ENCODE data around the gene PTCSC3. TPM values are rescaled to one million over a fixed set of nuclear protein-coding genes. Genes with fewer than 3 reads are reported as not detected.

The PTCSC3 gene
- total RNA-seq, 1 experiment from 2014 or later = not detected

- H3K27me3 ChIP-seq (replicated peaks; ENCODE audit: control insufficient read depth, insufficient read depth, low read length) = no peaks in the 10 kb centered on the region
- CTCF ChIA-PET = no interaction called here
- DNase-seq = no peak
- H3K4me1 ChIP-seq = peaks cover 26% of the 10 kb centered on the region
- Mint-ChIP-seq H3K27me3 (ENCODE audit: insufficient read depth, unreplicated experiment) (peaks cover 7% of the 10 kb centered on the region), H3K4me1 (ENCODE audit: low read depth, unreplicated experiment) (peaks cover 17% of the 10 kb centered on the region), H3K36me3 (ENCODE audit: insufficient read depth, unreplicated experiment) (no peaks in the 10 kb centered on the region), H3K4me3 (ENCODE audit: unreplicated experiment) (no peak overlapping the region), H3K9me3 (ENCODE audit: unreplicated experiment) (no peaks in the 10 kb centered on the region), H3K27ac (ENCODE audit: unreplicated experiment) (no peak overlapping the region)
- POLR2A ChIA-PET = no interaction called here
- H3K4me3 ChIP-seq (ENCODE audit: low read depth, low read length) = no peak overlapping the region
- no TSS peak for BruUV-seq (replicated peaks)
- intact Hi-C loops (cut with micrococcal nuclease; ENCODE audit: unreplicated experiment) = loop anchor here (5.0 to 10.0 kb wide), 2 partner anchors 320 to 403 kb away; partner anchors contain the start of gene NKX2-1
- H3K36me3 ChIP-seq (ENCODE audit: control insufficient read depth, insufficient read depth, low read length) = no peaks in the 10 kb centered on the region
- peaks cover 9% of the 10 kb centered on the region for H3K9me3 ChIP-seq
- no peak for TF ChIP-seq CTCF (IDR thresholded peaks at IDR 0.05; ENCODE audit: insufficient read depth in 1 of 2, low read depth in 1 of 2, low read length in 1 of 2, severe bottlenecking in 1 of 2, unreplicated experiment in 1 of 2)
Observed at GRCh38 chr14:36204461-36205073, 28.0 kb upstream of the PTCSC3 start.

GRCh38 chr14:36198378-36198777 is 21.9 kb upstream of the PTCSC3 start:
- no peak for DNase-seq
- POLR2A ChIA-PET = no interaction called here
- Mint-ChIP-seq H3K27me3 (ENCODE audit: insufficient read depth, unreplicated experiment) (peaks cover 22% of the 10 kb centered on the region), H3K4me1 (ENCODE audit: low read depth, unreplicated experiment) (no peaks in the 10 kb centered on the region), H3K4me3 (ENCODE audit: unreplicated experiment) (no peak overlapping the region), H3K27ac (ENCODE audit: unreplicated experiment) (no peak overlapping the region), H3K36me3 (ENCODE audit: insufficient read depth, unreplicated experiment) (no peaks in the 10 kb centered on the region), H3K9me3 (ENCODE audit: unreplicated experiment) (peaks cover 10% of the 10 kb centered on the region)
- BruUV-seq (replicated peaks) = no TSS peak
- Histone ChIP-seq H3K36me3 (ENCODE audit: control insufficient read depth, insufficient read depth, low read length) (no peaks in the 10 kb centered on the region), H3K27me3 (replicated peaks; ENCODE audit: control insufficient read depth, insufficient read depth, low read length) (no peaks in the 10 kb centered on the region), H3K4me1 (no peaks in the 10 kb centered on the region), H3K9me3 (peaks cover 6% of the 10 kb centered on the region), H3K4me3 (ENCODE audit: low read depth, low read length) (no peak overlapping the region)
- TF ChIP-seq CTCF (IDR thresholded peaks at IDR 0.05; ENCODE audit: insufficient read depth in 1 of 2, low read depth in 1 of 2, low read length in 1 of 2, severe bottlenecking in 1 of 2, unreplicated experiment in 1 of 2) = no peak
- intact Hi-C loops (cut with micrococcal nuclease; ENCODE audit: unreplicated experiment) = no loop called here
- CTCF ChIA-PET = no interaction called here

DNA sequence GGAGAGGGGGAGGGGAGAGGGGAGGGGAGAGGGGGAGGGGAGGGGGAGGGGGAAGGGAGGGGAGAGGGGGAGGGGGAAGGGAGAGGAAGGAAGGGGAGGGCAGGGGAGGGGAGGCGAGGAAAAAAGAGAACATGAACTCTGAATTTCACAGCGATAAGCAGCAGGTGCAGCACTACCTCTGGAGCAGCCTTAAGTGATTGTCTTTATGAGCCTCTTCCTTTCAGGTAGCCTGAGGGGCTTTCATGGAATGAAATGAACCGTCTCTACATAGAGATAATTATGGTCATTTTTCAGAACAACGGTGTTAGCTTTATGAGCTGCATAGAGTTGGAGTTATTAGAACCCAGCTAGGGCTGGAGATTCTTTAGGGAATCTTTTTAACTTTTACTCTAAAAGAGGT is 18.1 kb upstream of the PTCSC3 start:
- ChIA-PET POLR2A (no interaction called here), CTCF (no interaction called here)
- no TSS peak for BruUV-seq (replicated peaks)
- TF ChIP-seq CTCF (IDR thresholded peaks at IDR 0.05; ENCODE audit: insufficient read depth in 1 of 2, low read depth in 1 of 2, low read length in 1 of 2, severe bottlenecking in 1 of 2, unreplicated experiment in 1 of 2) = no peak
- no peaks in the 10 kb centered on the region for H3K36me3 Mint-ChIP-seq (ENCODE audit: insufficient read depth, unreplicated experiment)
- H3K4me1 ChIP-seq = no peaks in the 10 kb centered on the region
- DNase-seq = no peak
- peaks cover 10% of the 10 kb centered on the region for H3K9me3 Mint-ChIP-seq (ENCODE audit: unreplicated experiment)
- peaks cover 29% of the 10 kb centered on the region for H3K27me3 Mint-ChIP-seq (ENCODE audit: insufficient read depth, unreplicated experiment)
- H3K9me3 ChIP-seq = no peaks in the 10 kb centered on the region
- H3K4me3 ChIP-seq (ENCODE audit: low read depth, low read length) = no peak overlapping the region
- intact Hi-C loops (cut with micrococcal nuclease; ENCODE audit: unreplicated experiment) = no loop called here
- no peak overlapping the region for H3K4me3 Mint-ChIP-seq (ENCODE audit: unreplicated experiment)
- H3K27me3 ChIP-seq (replicated peaks; ENCODE audit: control insufficient read depth, insufficient read depth, low read length) = no peaks in the 10 kb centered on the region
- no peaks in the 10 kb centered on the region for H3K36me3 ChIP-seq (ENCODE audit: control insufficient read depth, insufficient read depth, low read length)
- H3K4me1 Mint-ChIP-seq (ENCODE audit: low read depth, unreplicated experiment) = no peaks in the 10 kb centered on the region
- no peak overlapping the region for H3K27ac Mint-ChIP-seq (ENCODE audit: unreplicated experiment)

Data from Caco-2 (cell line).